A549 (cell line): ENCODE data around the gene ZBTB45. TPM values are rescaled to one million over a fixed set of nuclear protein-coding genes. Genes with fewer than 3 reads are reported as not detected.

Experiments
- ATAC-seq, 2 experiments: fragments of 200-7000 bp in 1 of 2; fragments of >200 bp in 1 of 2; cut with Nextera tagmentation in 1 of 2; cut with Tn5 transposase in 1 of 2; 3 replicates each; pipeline versions ENCODE4 v1.8.0 to v1.9.1; 2018 to 2020; ENCODE audit warnings: mild to moderate bottlenecking in 1 of 2, moderate library complexity in 1 of 2
- CTCF ChIA-PET: fragments of 300-600 bp; sonication (Branson Sonifier 250); formaldehyde crosslinking; extraction: SDS; loops from one replicate; lab custom pipeline; 2021; ENCODE audit warnings: antibody characterized with exemption, inconsistent platforms; lab: Yijun Ruan, JAX
- POLR2A ChIA-PET: fragments of 350-600 bp; formaldehyde crosslinking; extraction: SDS; loops from one replicate; lab custom pipeline; 2021; ENCODE audit warnings: antibody characterized with exemption, inconsistent platforms; lab: Yijun Ruan, JAX
- DNase-seq, 2 experiments: peaks; one replicate each; pipeline versions ENCODE4 v3.0.0 to v3.0.0-alpha.2; 2011 to 2016; ENCODE audit warnings: low read depth in 1 of 2, low spot score in 1 of 2
- FAIRE-seq: peaks from 2 replicates; lab custom pipeline; 2011; peaks lifted over from hg19 to GRCh38; lab: Jason Lieb, UNC
- H3K27ac ChIP-seq, 2 experiments: fragments of >200 bp; sonication (Bioruptor Twin); formaldehyde crosslinking; 3 replicates each; pipeline ENCODE4 v1.5.1; 2016 to 2017
- H3K4me1 ChIP-seq: fragments of >200 bp; sonication (Bioruptor Twin); formaldehyde crosslinking; 3 replicates; pipeline ENCODE4 v1.6.1; 2016
- H3K4me2 ChIP-seq: fragments of >200 bp; sonication (Bioruptor Twin); formaldehyde crosslinking; 3 replicates; pipeline ENCODE4 v1.6.1; 2016
- H3K4me3 ChIP-seq: fragments of >200 bp; sonication (Bioruptor Twin); formaldehyde crosslinking; 3 replicates; pipeline ENCODE4 v1.5.1; 2016
- H3K9me3 ChIP-seq: fragments of >200 bp; sonication (Bioruptor Twin); formaldehyde crosslinking; 3 replicates; pipeline ENCODE4 v1.6.1; 2016
- CHD2 ChIP-seq: fragments of 150-350 bp; IDR thresholded peaks from 2 replicates; pipeline ENCODE4 v1.6.1; 2014; ENCODE audit warnings: low read length; ENCODE audit not compliant: partially characterized antibody
- EHF ChIP-seq: fragments of 250-450 bp; sonication (Bioruptor Pico); IDR thresholded peaks from 2 replicates; pipeline ENCODE4 v1.5.0; 2020; ENCODE audit warnings: mild to moderate bottlenecking
- EHMT2 ChIP-seq: fragments of 200-600 bp; sonication (generic); IDR thresholded peaks from 2 replicates; pipeline ENCODE4 v1.6.1; 2016; ENCODE audit warnings: antibody characterized with exemption, low read depth, mild to moderate bottlenecking, moderate library complexity
- JUNB ChIP-seq: fragments of >200 bp; sonication (Bioruptor Twin); formaldehyde crosslinking; IDR thresholded peaks from 2 replicates; pipeline ENCODE4 v1.6.1; 2016
- KDM1A ChIP-seq: fragments of 200-600 bp; sonication (generic); IDR thresholded peaks from 2 replicates; pipeline ENCODE4 v1.6.1; 2016; ENCODE audit warnings: low read depth, mild to moderate bottlenecking
- TP53 ChIP-seq: fragments of 250-450 bp; sonication (Bioruptor Pico); IDR thresholded peaks from 2 replicates; pipeline ENCODE4 v1.5.0; 2021; ENCODE audit warnings: mild to moderate bottlenecking, moderate library complexity
- WGBS: methylation state at CpG from one replicate; pipeline ENCODE4 v1.1.6; 2017; ENCODE audit errors: missing lambda C conversion rate; 5-methylcytosine and 5-hydroxymethylcytosine counted together
- polyA plus RNA-seq, 4 experiments: library from polyadenylated mRNA; depleted of rRNA in 3 of 4; stranded (reverse); fragments of >200 nt; fragmentation: RNase III in 1 of 4; extraction: RNeasy Plus Mini Kit Qiagen cat#74134 plus additional on column Dnase treatment in 1 of 4; gene quantifications; 2 replicates in 3 of 4; 3 replicates in 1 of 4; pipeline ENCODE4 v1.2.3, GENCODE V29; 2011 to 2017
- TF ChIP-seq, protein P1 (sequence below): fragments of 200-600 bp; sonication (generic); IDR thresholded peaks from 2 replicates; pipeline ENCODE4 v1.6.1; 2016; ENCODE audit warnings: antibody characterized with exemption, mild to moderate bottlenecking, moderate library complexity
- TF ChIP-seq, protein P2 (sequence below): fragments of 150-350 bp; IDR thresholded peaks from 2 replicates; pipeline ENCODE4 v1.6.1; 2014; ENCODE audit warnings: low read depth, mild to moderate bottlenecking, low read length

ZBTB45 gene
- polyA plus RNA-seq, 2 of the 4 experiments (the other 2 are of a cell fraction), result 6.4 to 13.4 TPM

DNA sequence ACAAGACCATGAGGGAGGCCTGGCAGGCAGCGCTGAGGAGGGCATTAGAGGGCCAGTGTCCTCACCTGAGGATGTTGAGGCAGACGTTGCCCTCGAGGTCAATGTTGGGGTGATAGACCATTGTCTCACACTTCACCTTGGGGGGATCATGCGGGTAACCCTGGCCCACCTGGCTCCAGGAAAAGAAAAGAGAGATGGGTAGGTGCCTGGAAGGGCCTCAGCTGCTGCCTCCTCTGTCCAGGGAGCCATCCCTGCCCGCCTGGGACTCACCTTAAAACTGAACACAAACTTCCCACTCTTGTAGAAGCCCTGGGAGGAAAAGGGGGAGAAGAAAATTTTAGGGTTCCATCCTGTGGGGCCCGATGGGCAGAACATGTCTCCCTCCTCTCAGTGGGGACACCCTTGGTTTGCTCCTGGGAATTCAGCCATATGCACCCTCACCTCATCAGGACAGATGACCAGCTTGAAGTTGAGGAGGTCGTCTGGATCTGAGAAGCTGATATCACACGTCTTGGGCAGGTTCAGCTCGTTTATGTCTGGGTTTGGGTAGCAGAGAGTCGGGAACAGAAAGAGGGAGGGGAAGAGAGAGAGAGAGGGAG lies 37.1 kb upstream of the ZBTB45 start:
- TF ChIP-seq EHF (CRISPR knock-in tag), result no peak
- TF ChIP-seq, all 56 proteins: peak for 0
- WGBS, result 61% methylated on average over 10 of the region's 10 CpGs
- CTCF ChIA-PET, result interaction anchor here (1.5 kb wide), 1 partner anchor 37 kb away, joined by 18 read pairs; the partner anchor contains the start of gene ZBTB45
- FAIRE-seq, result no peak
- DNase-seq, result no peak
- no peaks in the 10 kb centered on the region for H3K9me3 ChIP-seq
- H3K4me3 ChIP-seq, result peak overlapping the region; percentile 78
- H3K4me2 ChIP-seq, result peak overlapping the region; percentile 94
- POLR2A ChIA-PET, result interaction anchor here (0.6 to 1.3 kb wide), 2 partner anchors 13 to 18 kb away, joined by 4 to 8 read pairs; partner anchors contain the start of gene TRIM28
- peak overlapping the region; percentile 95 to 99; a peak in 4 of 6 replicates for H3K27ac ChIP-seq
- H3K4me1 ChIP-seq, result peaks cover 42% of the 10 kb centered on the region
- ATAC-seq, result no peak

DNA sequence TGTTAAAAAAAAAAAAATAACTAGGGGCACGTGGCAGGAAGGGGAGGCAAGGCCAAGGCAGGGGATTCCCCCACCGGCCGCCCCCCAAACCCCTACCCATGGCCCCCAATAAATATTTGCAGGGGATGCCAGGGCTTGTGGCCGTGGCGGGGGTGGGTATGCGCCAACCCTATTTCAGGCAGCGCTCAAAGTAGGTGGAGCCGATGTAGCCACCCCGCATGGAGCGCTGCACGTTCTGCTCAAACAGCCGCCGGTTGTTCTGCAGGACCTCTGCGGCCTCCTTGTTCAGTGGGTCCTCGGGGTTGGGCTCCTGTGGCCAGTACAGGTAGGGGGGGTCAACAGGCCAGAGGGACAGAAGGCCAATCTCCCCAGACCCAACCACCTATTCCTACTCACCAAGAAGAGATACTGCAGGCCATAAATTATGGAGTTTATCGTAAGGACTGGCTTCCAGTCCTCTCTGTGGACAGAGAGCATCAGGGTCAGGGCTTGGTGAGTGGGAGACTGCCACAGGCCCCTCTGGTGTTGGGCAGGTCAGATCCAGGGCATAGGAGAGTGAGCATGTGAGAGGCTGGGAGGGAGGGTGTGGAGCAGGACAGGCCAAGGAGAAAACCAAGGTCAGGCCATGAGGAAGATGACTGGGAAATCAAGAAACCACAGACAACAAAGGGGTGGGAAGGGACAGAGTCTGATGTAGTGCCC lies 36.5 kb upstream of the ZBTB45 start:
- peak overlapping the region; percentile 94 for H3K4me2 ChIP-seq
- no peaks in the 10 kb centered on the region for H3K9me3 ChIP-seq
- no peak overlapping the region for H3K4me3 ChIP-seq
- no peak for ATAC-seq
- POLR2A ChIA-PET, result interaction anchor here (1.3 to 6.8 kb wide), 4 partner anchors 8 to 35 kb away, joined by 3 to 103 read pairs (median 49); partner anchors contain the start of genes TRIM28 and ZBTB45
- H3K27ac ChIP-seq, result peak overlapping the region in 1 of 2 experiments; percentile 95; a peak in 3 of 6 replicates
- WGBS, result 79% methylated on average over 16 of the region's 16 CpGs
- no peak for DNase-seq
- TF ChIP-seq TP53 (CRISPR knock-in tag), result no peak
- no peak for TF ChIP-seq EHMT2
- TF ChIP-seq KDM1A, result no peak
- TF ChIP-seq, protein P1, sequence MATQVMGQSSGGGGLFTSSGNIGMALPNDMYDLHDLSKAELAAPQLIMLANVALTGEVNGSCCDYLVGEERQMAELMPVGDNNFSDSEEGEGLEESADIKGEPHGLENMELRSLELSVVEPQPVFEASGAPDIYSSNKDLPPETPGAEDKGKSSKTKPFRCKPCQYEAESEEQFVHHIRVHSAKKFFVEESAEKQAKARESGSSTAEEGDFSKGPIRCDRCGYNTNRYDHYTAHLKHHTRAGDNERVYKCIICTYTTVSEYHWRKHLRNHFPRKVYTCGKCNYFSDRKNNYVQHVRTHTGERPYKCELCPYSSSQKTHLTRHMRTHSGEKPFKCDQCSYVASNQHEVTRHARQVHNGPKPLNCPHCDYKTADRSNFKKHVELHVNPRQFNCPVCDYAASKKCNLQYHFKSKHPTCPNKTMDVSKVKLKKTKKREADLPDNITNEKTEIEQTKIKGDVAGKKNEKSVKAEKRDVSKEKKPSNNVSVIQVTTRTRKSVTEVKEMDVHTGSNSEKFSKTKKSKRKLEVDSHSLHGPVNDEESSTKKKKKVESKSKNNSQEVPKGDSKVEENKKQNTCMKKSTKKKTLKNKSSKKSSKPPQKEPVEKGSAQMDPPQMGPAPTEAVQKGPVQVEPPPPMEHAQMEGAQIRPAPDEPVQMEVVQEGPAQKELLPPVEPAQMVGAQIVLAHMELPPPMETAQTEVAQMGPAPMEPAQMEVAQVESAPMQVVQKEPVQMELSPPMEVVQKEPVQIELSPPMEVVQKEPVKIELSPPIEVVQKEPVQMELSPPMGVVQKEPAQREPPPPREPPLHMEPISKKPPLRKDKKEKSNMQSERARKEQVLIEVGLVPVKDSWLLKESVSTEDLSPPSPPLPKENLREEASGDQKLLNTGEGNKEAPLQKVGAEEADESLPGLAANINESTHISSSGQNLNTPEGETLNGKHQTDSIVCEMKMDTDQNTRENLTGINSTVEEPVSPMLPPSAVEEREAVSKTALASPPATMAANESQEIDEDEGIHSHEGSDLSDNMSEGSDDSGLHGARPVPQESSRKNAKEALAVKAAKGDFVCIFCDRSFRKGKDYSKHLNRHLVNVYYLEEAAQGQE, result no peak
- CTCF ChIA-PET, result interaction anchor here (0.9 to 13.8 kb wide), 3 partner anchors 25 to 36 kb away, joined by 3 to 222 read pairs (median 18); partner anchors contain the start of gene ZBTB45
- FAIRE-seq, result no peak
- H3K4me1 ChIP-seq, result peaks cover 42% of the 10 kb centered on the region

DNA sequence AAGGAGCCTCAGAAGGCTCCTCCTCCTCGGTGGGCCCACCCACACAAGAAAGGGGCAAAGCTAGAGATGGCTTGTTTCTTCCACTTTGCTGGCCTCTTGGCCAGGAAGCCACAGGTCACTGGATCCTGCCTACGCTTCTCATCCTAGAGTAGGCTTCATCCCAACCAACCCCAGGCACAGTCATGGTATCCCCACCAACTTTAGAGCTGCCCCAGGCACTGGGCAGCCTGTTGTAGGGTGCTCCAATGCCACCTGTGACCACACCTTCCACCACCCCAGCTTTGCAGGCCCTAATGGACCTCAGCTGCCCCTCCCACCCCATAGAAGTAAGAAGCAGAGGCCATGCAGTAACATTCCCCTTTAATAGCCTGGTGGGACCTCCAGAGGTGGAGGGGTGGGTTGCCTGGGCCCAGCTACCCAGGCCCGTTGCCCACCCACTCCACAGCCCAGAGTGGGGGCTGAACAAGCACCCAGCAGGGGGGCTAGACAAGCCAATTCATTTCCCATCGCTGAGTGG lies 35.8 kb upstream of the ZBTB45 start:
- ATAC-seq (peak in 1 of 2 experiments; percentile 0; a peak in 1 of 6 replicates), FAIRE-seq (no peak), DNase-seq (no peak)
- WGBS, result 46% methylated on average over 4 of the region's 4 CpGs
- CTCF ChIA-PET, result interaction anchor here (0.8 to 13.8 kb wide), 4 partner anchors 11 to 43 kb away, joined by 3 to 222 read pairs (median 5); partner anchors contain the start of genes TRIM28 and ZBTB45
- Histone ChIP-seq H3K27ac (peak overlapping the region; percentile 88 to 93), H3K4me3 (peak overlapping the region; percentile 67), H3K4me1 (peaks cover 37% of the 10 kb centered on the region), H3K4me2 (peak overlapping the region; percentile 91), H3K9me3 (no peaks in the 10 kb centered on the region)
- POLR2A ChIA-PET, result interaction anchor here (1.1 to 6.8 kb wide), 7 partner anchors 9 to 42 kb away, joined by 3 to 103 read pairs (median 7); partner anchors contain the start of genes MZF1, TRIM28 and ZBTB45
- TF ChIP-seq EHMT2 (no peak), JUNB (no peak), CHD2 (no peak)
- TF ChIP-seq, protein P2, sequence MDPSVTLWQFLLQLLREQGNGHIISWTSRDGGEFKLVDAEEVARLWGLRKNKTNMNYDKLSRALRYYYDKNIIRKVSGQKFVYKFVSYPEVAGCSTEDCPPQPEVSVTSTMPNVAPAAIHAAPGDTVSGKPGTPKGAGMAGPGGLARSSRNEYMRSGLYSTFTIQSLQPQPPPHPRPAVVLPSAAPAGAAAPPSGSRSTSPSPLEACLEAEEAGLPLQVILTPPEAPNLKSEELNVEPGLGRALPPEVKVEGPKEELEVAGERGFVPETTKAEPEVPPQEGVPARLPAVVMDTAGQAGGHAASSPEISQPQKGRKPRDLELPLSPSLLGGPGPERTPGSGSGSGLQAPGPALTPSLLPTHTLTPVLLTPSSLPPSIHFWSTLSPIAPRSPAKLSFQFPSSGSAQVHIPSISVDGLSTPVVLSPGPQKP, result no peak
